ENCODE data around the gene BABAM2. TPM values are rescaled to one million over a fixed set of nuclear protein-coding genes. Genes with fewer than 3 reads are reported as not detected.

BABAM2 gene
- total and polyA plus RNA-seq, 2 experiments from 2014 or later: 35.2 to 46.1 TPM

DNA sequence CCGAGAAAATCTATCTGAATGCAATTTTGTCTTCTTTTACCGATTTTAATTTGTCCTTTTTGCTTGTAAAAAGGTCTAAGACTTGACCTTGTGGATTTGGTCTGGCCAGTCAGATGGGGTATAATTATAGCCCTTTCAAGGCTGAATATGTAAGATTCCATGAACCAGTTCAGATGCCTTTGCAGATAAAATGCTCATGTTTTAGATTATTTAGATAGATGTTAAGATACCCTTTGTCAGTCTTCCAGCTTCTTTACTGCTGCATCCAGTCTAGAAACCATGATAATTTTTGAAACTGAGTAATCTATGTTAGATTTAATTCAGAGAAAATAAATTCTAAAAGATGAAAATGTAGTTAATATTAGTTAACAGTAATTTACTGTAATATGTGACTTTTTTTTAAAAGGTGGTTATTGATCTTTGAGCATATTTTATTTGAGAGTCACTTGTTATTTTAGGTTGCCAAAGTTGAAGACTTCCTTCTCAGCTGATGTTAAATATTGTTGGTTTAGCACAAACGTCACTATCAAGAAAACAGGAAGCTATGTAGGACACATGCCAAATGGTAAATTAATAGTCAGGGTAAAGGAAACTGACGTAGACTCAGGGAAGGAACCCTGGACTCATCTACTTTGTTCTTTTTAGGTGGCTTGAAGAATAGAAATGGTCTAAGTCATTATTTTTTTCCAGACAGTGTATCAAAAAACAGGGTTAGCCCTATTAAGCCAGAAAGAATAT lies 29.8 kb downstream of the BABAM2 start:
- in situ Hi-C loops (cut with MboI): no loop called here
- no peaks in the 10 kb centered on the region for H3K9me2 ChIP-seq (ENCODE audit: insufficient read depth)

GRCh38 chr2:27921424-27921823 lies 30.9 kb downstream of the BABAM2 start:
- 93 to 95% methylated on average over 2 of the region's 2 CpGs for WGBS, 2 experiments (ENCODE audit: low coverage in 1 of 2, low lambda C conversion rate in 2 of 2, missing lambda C conversion rate in 2 of 2)
- no peak overlapping the region for H2AFZ ChIP-seq
- H3K79me2 ChIP-seq (ENCODE audit: insufficient read depth): no peaks in the 10 kb centered on the region; the same call in 1 of the 2 replicates
- no peaks in the 10 kb centered on the region for H3K9me2 ChIP-seq (ENCODE audit: insufficient read depth)
- DNase-seq: no peak
- H3K9me3 ChIP-seq (ENCODE audit: low read depth): no peaks in the 10 kb centered on the region
- no peaks in the 10 kb centered on the region for H4K20me1 ChIP-seq (ENCODE audit: insufficient read depth)
- no peaks in the 10 kb centered on the region for H3F3A ChIP-seq (ENCODE audit: insufficient read depth)
- H3K27ac ChIP-seq: no peak overlapping the region
- in situ Hi-C loops (cut with MboI): no loop called here
- TF ChIP-seq EZH2 (IDR thresholded peaks at IDR 0.05; ENCODE audit: insufficient read depth, poor library complexity, severe bottlenecking) (no peak), EZH2phosphoT487 (IDR thresholded peaks at IDR 0.05; ENCODE audit: insufficient read depth, low read depth) (no peak)
- no peaks in the 10 kb centered on the region for H3K27me3 ChIP-seq (replicated peaks; ENCODE audit: insufficient read depth)
- H3K4me3 ChIP-seq: no peak overlapping the region
- H3K4me1 ChIP-seq (ENCODE audit: insufficient read depth): peaks cover 5% of the 10 kb centered on the region
- no peak overlapping the region for H3K4me2 ChIP-seq (ENCODE audit: unreplicated experiment)
- no peaks in the 10 kb centered on the region for H3K36me3 ChIP-seq (ENCODE audit: low read depth)
- H3K9ac ChIP-seq: no peak overlapping the region

More for the DNA sequence above, 29.8 kb downstream of the BABAM2 start:
- Histone ChIP-seq H3F3A (ENCODE audit: insufficient read depth) (no peaks in the 10 kb centered on the region), H3K9ac (no peak overlapping the region), H3K79me2 (ENCODE audit: insufficient read depth) (no peaks in the 10 kb centered on the region; the same call in 1 of the 2 replicates), H3K4me3 (no peak overlapping the region), H3K9me3 (ENCODE audit: low read depth) (no peaks in the 10 kb centered on the region), H2AFZ (no peak overlapping the region), H3K4me1 (ENCODE audit: insufficient read depth) (peaks cover 5% of the 10 kb centered on the region), H4K20me1 (ENCODE audit: insufficient read depth) (no peaks in the 10 kb centered on the region), H3K4me2 (ENCODE audit: unreplicated experiment) (no peak overlapping the region), H3K27ac (no peak overlapping the region), H3K27me3 (replicated peaks; ENCODE audit: insufficient read depth) (no peaks in the 10 kb centered on the region), H3K36me3 (ENCODE audit: low read depth) (no peaks in the 10 kb centered on the region)
- TF ChIP-seq EZH2 (IDR thresholded peaks at IDR 0.05; ENCODE audit: insufficient read depth, poor library complexity, severe bottlenecking) (no peak), EZH2phosphoT487 (IDR thresholded peaks at IDR 0.05; ENCODE audit: insufficient read depth, low read depth) (no peak)
- WGBS, 2 experiments (ENCODE audit: low coverage in 1 of 2, low lambda C conversion rate in 2 of 2, missing lambda C conversion rate in 2 of 2): 68 to 74% methylated on average over 4 of the region's 4 CpGs
- DNase-seq: no peak

GRCh38 chr2:27921880-27922547 lies 31.5 kb downstream of the BABAM2 start:
- H3K4me2 ChIP-seq (ENCODE audit: unreplicated experiment): no peak overlapping the region
- WGBS, 2 experiments (ENCODE audit: low coverage in 1 of 2, low lambda C conversion rate in 2 of 2, missing lambda C conversion rate in 2 of 2): 98% methylated on average over 6 of the region's 6 CpGs
- H3K27ac ChIP-seq: no peak overlapping the region
- H3K9me2 ChIP-seq (ENCODE audit: insufficient read depth): no peaks in the 10 kb centered on the region
- no peak overlapping the region for H3K4me3 ChIP-seq
- H4K20me1 ChIP-seq (ENCODE audit: insufficient read depth): no peaks in the 10 kb centered on the region
- no peaks in the 10 kb centered on the region for H3K9me3 ChIP-seq (ENCODE audit: low read depth)
- peaks cover 5% of the 10 kb centered on the region for H3K4me1 ChIP-seq (ENCODE audit: insufficient read depth)
- H2AFZ ChIP-seq: no peak overlapping the region
- DNase-seq: no peak
- in situ Hi-C loops (cut with MboI): no loop called here
- H3K9ac ChIP-seq: no peak overlapping the region
- no peaks in the 10 kb centered on the region for H3F3A ChIP-seq (ENCODE audit: insufficient read depth)
- no peaks in the 10 kb centered on the region for H3K36me3 ChIP-seq (ENCODE audit: low read depth)
- no peak for TF ChIP-seq EZH2phosphoT487 (IDR thresholded peaks at IDR 0.05; ENCODE audit: insufficient read depth, low read depth)
- no peak for TF ChIP-seq EZH2 (IDR thresholded peaks at IDR 0.05; ENCODE audit: insufficient read depth, poor library complexity, severe bottlenecking)
- H3K79me2 ChIP-seq (ENCODE audit: insufficient read depth): no peaks in the 10 kb centered on the region; the same call in 1 of the 2 replicates
- no peaks in the 10 kb centered on the region for H3K27me3 ChIP-seq (replicated peaks; ENCODE audit: insufficient read depth)

- Histone ChIP-seq H3F3A (ENCODE audit: insufficient read depth) (no peaks in the 10 kb centered on the region), H3K27ac (no peak overlapping the region), H4K20me1 (ENCODE audit: insufficient read depth) (no peaks in the 10 kb centered on the region), H3K4me3 (no peak overlapping the region), H3K36me3 (ENCODE audit: low read depth) (no peaks in the 10 kb centered on the region), H2AFZ (no peak overlapping the region), H3K79me2 (ENCODE audit: insufficient read depth) (no peaks in the 10 kb centered on the region; the same call in 1 of the 2 replicates), H3K9me2 (ENCODE audit: insufficient read depth) (no peaks in the 10 kb centered on the region), H3K9ac (no peak overlapping the region), H3K4me1 (ENCODE audit: insufficient read depth) (peaks cover 5% of the 10 kb centered on the region), H3K27me3 (replicated peaks; ENCODE audit: insufficient read depth) (no peaks in the 10 kb centered on the region), H3K9me3 (ENCODE audit: low read depth) (no peaks in the 10 kb centered on the region), H3K4me2 (ENCODE audit: unreplicated experiment) (no peak overlapping the region)
- no peak for DNase-seq
- no peak for TF ChIP-seq EZH2phosphoT487 (IDR thresholded peaks at IDR 0.05; ENCODE audit: insufficient read depth, low read depth)
- no peak for TF ChIP-seq EZH2 (IDR thresholded peaks at IDR 0.05; ENCODE audit: insufficient read depth, poor library complexity, severe bottlenecking)
- 86 to 91% methylated on average over 1 of the region's 1 CpG for WGBS, 2 experiments (ENCODE audit: low coverage in 1 of 2, low lambda C conversion rate in 2 of 2, missing lambda C conversion rate in 2 of 2)
- in situ Hi-C loops (cut with MboI): no loop called here
Measured at GRCh38 chr2:27922842-27923241, 32.3 kb downstream of the BABAM2 start.
